KOPT-K1 (cell line): ENCODE data around the gene ACADVL.

ENCODE experiments used
- H3K27ac ChIP-seq: fragments of 200-600 bp; sonication (generic); 2 replicates; pipeline ENCODE4 v1.5.1; 2016; ENCODE audit warnings: antibody characterized with exemption, mild to moderate bottlenecking, low read depth, low read length; ENCODE audit not compliant: poor library complexity, severe bottlenecking
- H3K36me3 ChIP-seq: fragments of 200-600 bp; sonication (generic); 2 replicates; pipeline ENCODE4 v1.5.1; 2017; ENCODE audit warnings: antibody characterized with exemption, mild to moderate bottlenecking, low read length, moderate library complexity; ENCODE audit not compliant: insufficient read depth
- H3K9me3 ChIP-seq: fragments of 200-600 bp; sonication (generic); 2 replicates; pipeline ENCODE4 v1.5.1; 2017; ENCODE audit warnings: antibody characterized with exemption, low read length, mild to moderate bottlenecking; ENCODE audit not compliant: insufficient read depth, poor library complexity, severe bottlenecking

ACADVL gene

GRCh38 chr17:7233701-7234082 lies 14.0 kb downstream of the ACADVL start:
- Histone ChIP-seq H3K27ac (peak overlapping the region; percentile 82), H3K36me3 (peaks cover 53% of the 10 kb centered on the region), H3K9me3 (no peaks in the 10 kb centered on the region)

- H3K9me3 ChIP-seq, result no peaks in the 10 kb centered on the region
- H3K27ac ChIP-seq, result peak within 1 kb of the TSS; percentile 82
- H3K36me3 ChIP-seq, result peaks cover 46% of the 10 kb centered on the region
Measured at GRCh38 chr17:7234083-7234951, 14.6 kb downstream of the ACADVL start, which contains the start of gene DVL2. TSS of gene DVL2 (minus strand) at chr17:7234517. CDS start at chr17:7234262, 255 bp downstream.

GRCh38 chr17:7235693-7236665 lies 16.2 kb downstream of the ACADVL start:
- Histone ChIP-seq H3K27ac (no peak overlapping the region), H3K36me3 (peaks cover 40% of the 10 kb centered on the region), H3K9me3 (no peaks in the 10 kb centered on the region)

GRCh38 chr17:7236808-7237207 lies 17.1 kb downstream of the ACADVL start:
- no peaks in the 10 kb centered on the region for H3K9me3 ChIP-seq
- H3K36me3 ChIP-seq, result peaks cover 38% of the 10 kb centered on the region
- H3K27ac ChIP-seq, result peak overlapping the region; percentile 94

- Histone ChIP-seq H3K27ac (peak overlapping the region; percentile 94), H3K36me3 (peaks cover 38% of the 10 kb centered on the region), H3K9me3 (no peaks in the 10 kb centered on the region)
Measured at GRCh38 chr17:7237266-7237760, 17.6 kb downstream of the ACADVL start.

- H3K27ac ChIP-seq, result peak overlapping the region; percentile 94
- H3K36me3 ChIP-seq, result peaks cover 38% of the 10 kb centered on the region
- H3K9me3 ChIP-seq, result no peaks in the 10 kb centered on the region
Measured at GRCh38 chr17:7237761-7238419, 18.2 kb downstream of the ACADVL start.

- Histone ChIP-seq H3K27ac (peak overlapping the region; percentile 94), H3K36me3 (peaks cover 43% of the 10 kb centered on the region), H3K9me3 (no peaks in the 10 kb centered on the region)
Measured at GRCh38 chr17:7238420-7239090, 18.8 kb downstream of the ACADVL start.

- Histone ChIP-seq H3K9me3 (no peaks in the 10 kb centered on the region), H3K36me3 (peaks cover 51% of the 10 kb centered on the region), H3K27ac (peak within 1 kb of the TSS; percentile 94)
Measured at GRCh38 chr17:7239091-7240027, 19.6 kb downstream of the ACADVL start, which contains the start of gene PHF23. TSS of gene PHF23 (minus strand) at chr17:7239457. CDS start at chr17:7239279, 178 bp downstream.

GRCh38 chr17:7240375-7240774 lies 20.6 kb downstream of the ACADVL start:
- Histone ChIP-seq H3K27ac (peak overlapping the region; percentile 2), H3K9me3 (no peaks in the 10 kb centered on the region), H3K36me3 (peaks cover 54% of the 10 kb centered on the region)

GRCh38 chr17:7241090-7241733 lies 21.5 kb downstream of the ACADVL start:
- no peaks in the 10 kb centered on the region for H3K9me3 ChIP-seq
- H3K27ac ChIP-seq, result peak overlapping the region; percentile 80
- peaks cover 54% of the 10 kb centered on the region for H3K36me3 ChIP-seq

- Histone ChIP-seq H3K27ac (peak within 1 kb of the TSS; percentile 80), H3K36me3 (peaks cover 54% of the 10 kb centered on the region), H3K9me3 (no peaks in the 10 kb centered on the region)
Measured at GRCh38 chr17:7241783-7242716, 22.3 kb downstream of the ACADVL start, which contains the start of gene GABARAP. TSS of gene GABARAP (minus strand) at chr17:7242449. CDS start at chr17:7242330, 119 bp downstream.
